ENCODE data around the gene CEP112. TPM values are rescaled to one million over a fixed set of nuclear protein-coding genes. Genes with fewer than 3 reads are reported as not detected.

Gene CEP112
- polyA plus RNA-seq, 1 experiment, result 5.7 TPM

- Histone ChIP-seq H3K9me3 (ENCODE audit: control insufficient read depth, insufficient read depth, low read length) (no peaks in the 10 kb centered on the region), H3K27ac (ENCODE audit: low read depth, low read length) (no peak overlapping the region), H3K27me3 (ENCODE audit: control insufficient read depth, insufficient read depth, low read length) (no peaks in the 10 kb centered on the region), H3K4me3 (ENCODE audit: low read depth, low read length) (no peak overlapping the region)
- no peak for TF ChIP-seq CTCF (IDR thresholded peaks at IDR 0.05; ENCODE audit: low read depth, low read length)
- CTCF ChIA-PET, result interaction anchor here (1.0 kb wide), 1 partner anchor 67 kb away, joined by 3 read pairs; no protein-coding TSS in a partner anchor
- DNase-seq (ENCODE audit: low read depth, low spot score), result no peak
- POLR2A ChIA-PET, result no interaction called here
Measured at GRCh38 chr17:65727832-65728231, 464.1 kb downstream of the CEP112 start.

- no peak for TF ChIP-seq CTCF (IDR thresholded peaks at IDR 0.05; ENCODE audit: low read depth, low read length)
- POLR2A ChIA-PET, result no interaction called here
- no peak for DNase-seq (ENCODE audit: low read depth, low spot score)
- Histone ChIP-seq H3K4me3 (ENCODE audit: low read depth, low read length) (no peak overlapping the region), H3K27me3 (ENCODE audit: control insufficient read depth, insufficient read depth, low read length) (no peaks in the 10 kb centered on the region), H3K27ac (ENCODE audit: low read depth, low read length) (no peak overlapping the region), H3K9me3 (ENCODE audit: control insufficient read depth, insufficient read depth, low read length) (no peaks in the 10 kb centered on the region)
- CTCF ChIA-PET, result no interaction called here
Measured at GRCh38 chr17:65727246-65727645, 464.7 kb downstream of the CEP112 start.

- H3K9me3 ChIP-seq (ENCODE audit: control insufficient read depth, insufficient read depth, low read length), result no peaks in the 10 kb centered on the region
- DNase-seq (ENCODE audit: low read depth, low spot score), result no peak
- no peak overlapping the region for H3K4me3 ChIP-seq (ENCODE audit: low read depth, low read length)
- ChIA-PET POLR2A (no interaction called here), CTCF (no interaction called here)
- no peaks in the 10 kb centered on the region for H3K27me3 ChIP-seq (ENCODE audit: control insufficient read depth, insufficient read depth, low read length)
- no peak overlapping the region for H3K27ac ChIP-seq (ENCODE audit: low read depth, low read length)
- no peak for TF ChIP-seq CTCF (IDR thresholded peaks at IDR 0.05; ENCODE audit: low read depth, low read length)
Measured at GRCh38 chr17:65723431-65724151, 468.3 kb downstream of the CEP112 start.

GRCh38 chr17:65718601-65719000 is 473.3 kb downstream of the CEP112 start:
- Histone ChIP-seq H3K9me3 (ENCODE audit: control insufficient read depth, insufficient read depth, low read length) (no peaks in the 10 kb centered on the region), H3K27ac (ENCODE audit: low read depth, low read length) (no peak overlapping the region), H3K4me3 (ENCODE audit: low read depth, low read length) (no peak overlapping the region), H3K27me3 (ENCODE audit: control insufficient read depth, insufficient read depth, low read length) (no peaks in the 10 kb centered on the region)
- no peak for DNase-seq (ENCODE audit: low read depth, low spot score)
- CTCF ChIA-PET, result no interaction called here
- POLR2A ChIA-PET, result no interaction called here
- TF ChIP-seq CTCF (IDR thresholded peaks at IDR 0.05; ENCODE audit: low read depth, low read length), result no peak

- no peaks in the 10 kb centered on the region for H3K9me3 ChIP-seq (ENCODE audit: control insufficient read depth, insufficient read depth, low read length)
- no peak for TF ChIP-seq CTCF (IDR thresholded peaks at IDR 0.05; ENCODE audit: low read depth, low read length)
- DNase-seq (ENCODE audit: low read depth, low spot score), result no peak
- H3K27me3 ChIP-seq (ENCODE audit: control insufficient read depth, insufficient read depth, low read length), result no peaks in the 10 kb centered on the region
- POLR2A ChIA-PET, result interaction anchor here (0.6 to 1.4 kb wide), 2 partner anchors 182 to 276 kb away, joined by 3 read pairs; no protein-coding TSS in a partner anchor
- H3K4me3 ChIP-seq (ENCODE audit: low read depth, low read length), result no peak overlapping the region
- CTCF ChIA-PET, result no interaction called here
- H3K27ac ChIP-seq (ENCODE audit: low read depth, low read length), result no peak overlapping the region
Measured at GRCh38 chr17:65712383-65713267, 479.3 kb downstream of the CEP112 start.

All from AG04450 (cell line).